HG03103 (cell line): ENCODE data around the gene CEP72.
"Not testable (repeated sequence)": the region's sequence is repeated elsewhere in the genome, so short reads cannot be mapped to it uniquely, and the experiment has no call there.

Experiments used
- ATAC-seq: cut with Tn5 transposase; IDR thresholded peaks from one replicate; pipeline ENCODE4 v1.9.1; 2021; ENCODE audit warnings: low read depth; ENCODE audit not compliant: unreplicated experiment

Gene CEP72

DNA sequence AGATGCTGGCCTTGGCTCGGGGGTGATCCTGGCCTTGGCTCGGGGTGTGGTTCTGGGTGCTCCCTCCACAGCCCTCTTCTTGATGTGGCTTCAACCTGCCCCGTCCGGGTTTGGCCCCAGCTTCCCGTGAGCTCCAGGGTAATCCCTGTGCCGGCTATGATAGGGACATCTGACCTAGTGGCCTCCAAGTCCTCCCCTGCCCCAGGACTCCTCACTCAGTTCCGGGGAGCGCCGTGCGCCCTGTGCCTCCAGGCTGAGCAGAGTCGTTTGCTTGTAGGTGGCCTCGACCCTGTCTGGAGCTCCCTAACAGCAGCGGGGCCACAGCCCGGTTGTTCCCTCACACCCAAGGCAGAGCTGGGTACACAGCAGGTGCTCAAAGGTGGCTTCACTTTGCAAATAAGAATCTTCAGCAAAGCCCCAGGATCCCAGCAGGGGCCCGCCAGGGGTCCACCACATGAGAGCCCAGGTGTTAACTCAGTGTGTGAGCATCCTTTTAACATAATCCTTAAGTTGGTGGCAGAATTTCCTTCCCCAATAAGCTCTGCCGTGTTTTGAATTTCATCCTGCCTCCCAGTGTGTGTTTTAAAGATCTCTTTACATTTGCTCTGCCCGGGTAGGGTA is 32.3 kb upstream of the CEP72 start:
- no peak for ATAC-seq

DNA sequence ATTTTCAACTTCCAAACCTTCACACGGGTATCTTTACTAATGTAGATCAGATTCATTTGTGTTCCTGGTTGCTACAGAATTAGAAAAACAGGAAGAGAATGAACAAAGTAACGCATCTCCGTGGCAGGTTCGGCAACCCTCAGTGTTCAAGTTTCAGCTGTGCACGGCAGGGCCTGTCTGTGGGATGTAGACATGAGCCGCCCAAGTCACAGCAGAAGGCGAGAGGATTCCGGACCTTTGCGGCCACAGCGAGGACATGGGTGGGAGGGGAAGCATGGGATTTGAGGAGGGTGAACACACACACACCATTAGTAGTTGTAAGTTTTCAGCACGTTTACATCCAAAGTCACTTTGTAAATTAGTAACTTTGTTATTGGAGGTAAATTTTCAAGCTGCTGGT is 31.7 kb upstream of the CEP72 start:
- ATAC-seq, result no peak

DNA sequence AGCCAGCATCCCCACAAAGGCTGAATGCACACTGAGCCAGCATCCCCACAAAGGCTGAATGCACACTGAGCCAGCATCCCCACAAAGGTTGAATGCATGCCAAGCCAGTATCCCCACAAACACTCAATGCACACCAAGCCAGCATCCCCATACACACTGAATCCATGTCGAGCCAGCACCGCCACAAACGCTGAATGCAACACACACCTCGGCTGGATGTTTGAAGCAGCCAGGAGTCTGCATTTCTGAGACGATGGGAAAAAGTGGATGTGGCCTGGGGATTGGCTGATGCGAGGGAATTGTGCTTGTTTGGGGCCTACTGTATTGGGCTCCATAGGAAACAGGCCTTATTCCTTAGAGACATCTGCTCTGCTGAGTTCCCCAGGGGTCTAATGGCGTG is 30.9 kb upstream of the CEP72 start:
- no peak for ATAC-seq

DNA sequence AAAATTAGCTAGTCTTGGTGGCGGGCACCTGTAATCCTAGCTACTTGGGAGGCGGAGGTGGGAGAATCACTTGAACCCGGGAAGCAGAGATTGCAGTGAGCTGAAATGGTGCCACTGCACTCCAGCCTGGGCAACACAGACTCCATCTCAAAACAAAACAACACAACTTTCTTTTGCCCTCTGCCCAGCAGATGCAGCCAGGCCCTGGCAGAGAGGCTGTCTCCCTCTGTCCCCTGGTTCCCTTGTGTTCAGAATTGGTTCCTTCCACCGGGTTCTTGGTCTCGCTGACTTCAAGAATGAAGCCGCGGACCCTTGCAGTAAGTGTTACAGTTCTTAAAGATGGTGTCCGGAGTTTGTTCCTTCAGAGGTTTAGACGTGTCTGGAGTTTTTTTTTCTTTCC is 30.2 kb upstream of the CEP72 start:
- no peak for ATAC-seq

DNA sequence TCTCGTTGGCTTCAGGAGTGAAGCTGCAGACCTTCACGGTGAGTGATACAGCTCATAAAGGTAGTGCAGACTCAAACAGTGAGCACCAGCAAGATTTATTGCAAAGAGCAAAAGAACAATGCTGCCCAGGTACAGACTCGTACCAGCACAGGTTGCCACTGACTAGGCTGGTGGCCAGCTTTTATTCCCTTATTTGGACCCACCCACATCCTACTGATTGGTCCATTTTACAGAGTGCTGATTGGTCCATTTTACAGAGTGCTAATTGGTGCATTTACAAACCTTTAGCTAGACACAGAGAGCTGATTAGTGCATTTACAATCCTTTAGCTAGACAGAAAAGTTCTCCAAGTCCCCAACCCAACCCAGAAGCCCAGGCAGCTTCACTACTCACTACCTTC is 29.7 kb upstream of the CEP72 start:
- ATAC-seq, result not testable (repeated sequence)

DNA sequence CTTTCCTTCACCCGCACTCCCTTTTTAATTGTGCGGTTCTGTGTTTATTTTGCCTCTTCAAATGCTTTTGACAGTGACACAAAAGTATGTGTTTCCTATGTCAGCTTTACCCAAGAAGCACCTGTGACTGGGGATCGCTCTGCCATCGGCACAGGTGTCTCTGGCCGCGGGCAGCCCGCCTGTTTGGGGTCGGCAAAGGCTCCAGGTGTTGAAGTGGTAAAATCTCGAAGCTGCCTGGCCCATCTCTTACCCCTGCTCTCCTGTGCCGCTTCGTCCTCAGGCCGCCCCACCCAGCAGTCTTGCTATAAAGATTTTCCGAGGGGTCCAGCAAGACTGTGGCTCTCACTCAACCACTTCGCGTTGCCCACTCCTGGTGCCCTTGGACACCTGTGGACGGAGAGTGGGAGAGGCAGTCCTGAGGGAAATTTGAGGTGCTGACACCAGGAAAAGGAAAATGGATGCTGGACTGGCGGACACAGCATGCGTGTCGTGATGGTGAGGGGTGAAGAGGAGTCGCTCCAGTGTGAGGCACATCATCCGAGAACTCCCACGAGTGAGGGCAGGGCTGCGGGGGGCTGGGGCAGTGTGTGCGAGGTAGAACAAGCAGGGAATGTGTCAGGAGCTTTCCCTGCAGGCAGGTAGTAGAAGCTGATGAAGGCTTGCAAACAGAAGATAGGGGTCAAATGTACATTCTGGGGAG is 29.1 kb upstream of the CEP72 start:
- no peak for ATAC-seq

DNA sequence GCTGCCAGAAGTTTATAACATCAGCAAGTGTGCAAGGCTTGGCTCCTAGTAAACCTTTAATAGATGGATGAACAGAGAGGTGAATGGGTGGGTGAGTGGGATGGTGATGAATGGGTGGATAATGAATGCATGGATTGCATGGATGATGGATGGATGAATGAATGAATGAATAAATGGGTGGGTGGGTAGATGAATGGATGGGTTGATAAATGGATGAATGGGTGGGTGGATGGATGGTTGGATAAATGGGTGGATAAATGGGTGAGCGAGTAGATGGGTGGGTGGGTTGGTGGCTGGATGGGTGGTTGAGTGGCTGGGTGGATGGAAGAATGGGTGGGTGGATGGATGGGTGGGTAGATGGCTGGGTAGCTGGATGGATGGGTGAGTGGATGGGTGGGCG is 28.5 kb upstream of the CEP72 start:
- no peak for ATAC-seq

DNA sequence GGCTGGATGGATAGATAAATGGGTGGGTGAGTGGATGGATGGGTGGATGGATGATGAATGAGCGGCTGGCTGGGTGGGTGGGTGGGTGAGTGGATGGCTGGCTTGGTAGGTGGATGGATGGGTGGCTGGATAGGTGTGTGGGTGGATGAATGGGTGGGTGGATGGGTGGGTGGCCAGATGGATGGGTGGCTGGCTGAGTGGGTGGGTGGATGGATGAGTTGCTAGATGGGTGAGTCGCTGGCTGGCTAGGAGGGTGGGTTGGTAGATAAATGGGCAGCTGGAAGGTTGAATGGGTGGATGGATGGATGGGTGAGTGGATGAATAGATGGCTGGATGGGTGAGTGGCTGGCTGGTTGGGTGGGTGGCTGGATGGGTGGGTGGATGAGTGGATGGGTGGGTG is 27.9 kb upstream of the CEP72 start:
- ATAC-seq, result no peak

DNA sequence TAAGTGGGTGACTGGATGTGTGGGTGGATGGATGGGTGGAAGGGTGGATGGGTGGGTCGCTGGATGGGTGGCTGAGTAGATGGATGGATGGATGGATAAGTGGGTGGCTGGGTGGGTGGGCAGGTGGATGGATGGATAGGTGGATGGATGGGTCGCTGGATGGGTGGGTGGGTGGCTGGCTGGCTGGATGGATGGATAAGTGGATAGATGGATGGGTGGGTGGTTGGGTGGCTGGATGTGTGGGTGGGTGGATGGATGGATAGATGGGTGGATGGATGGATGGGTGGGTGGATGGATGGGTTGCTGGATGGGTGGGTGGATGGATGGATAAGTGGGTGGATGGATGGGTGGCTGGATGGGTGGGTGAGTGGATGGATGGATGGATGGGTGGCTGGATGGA is 27.3 kb upstream of the CEP72 start:
- ATAC-seq, result no peak

DNA sequence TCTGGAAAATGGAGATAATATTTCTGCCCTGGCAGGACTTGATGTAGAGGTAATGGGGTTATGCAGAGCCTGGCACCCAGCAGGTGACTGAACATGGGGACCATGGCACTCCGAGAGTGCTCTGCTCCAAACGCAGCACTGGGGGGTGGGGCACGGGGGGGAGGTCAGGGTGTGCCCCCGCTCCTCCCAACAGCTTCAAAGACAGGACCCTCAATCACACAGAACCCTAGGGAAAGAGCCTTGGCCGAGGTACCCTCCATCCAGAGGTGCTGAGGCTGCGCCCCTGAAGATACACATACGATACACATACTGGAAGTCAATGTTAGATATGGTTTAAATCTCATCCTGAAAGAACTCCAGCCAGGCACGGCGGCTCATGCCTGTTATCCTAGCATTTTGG is 26.6 kb upstream of the CEP72 start:
- no peak for ATAC-seq

DNA sequence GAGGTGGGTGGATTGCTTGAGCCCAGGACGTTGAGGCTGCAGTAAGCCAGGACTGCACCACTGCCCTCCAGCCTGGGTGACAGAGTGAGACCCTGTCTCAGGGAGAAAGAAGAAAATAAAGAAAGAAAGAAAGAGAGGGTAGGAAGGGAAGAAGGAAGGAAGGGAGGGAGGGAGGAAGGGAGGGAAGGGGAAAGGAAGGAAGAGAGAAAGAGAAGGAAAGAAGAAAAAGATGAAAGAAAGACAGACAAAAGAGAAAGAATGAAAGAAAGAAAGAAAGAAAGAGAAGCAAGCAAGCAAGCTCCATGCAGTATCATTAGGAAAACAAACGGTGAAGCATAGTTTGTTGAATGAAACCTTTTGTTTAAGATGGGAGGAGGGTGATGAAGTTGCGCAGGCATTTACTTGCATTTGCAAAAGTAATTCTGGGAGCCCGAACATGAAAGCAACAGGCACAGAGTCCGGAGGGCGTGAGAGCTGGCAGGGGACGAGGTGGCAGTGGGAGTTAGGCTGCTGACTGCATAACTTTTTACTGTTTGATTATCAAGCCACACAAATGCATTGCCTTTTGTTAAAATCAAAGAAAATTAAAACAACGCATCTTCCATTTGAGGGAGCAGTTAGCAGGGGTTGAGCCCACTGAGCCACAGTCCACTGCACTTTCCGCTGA is 26.0 kb upstream of the CEP72 start:
- no peak for ATAC-seq

DNA sequence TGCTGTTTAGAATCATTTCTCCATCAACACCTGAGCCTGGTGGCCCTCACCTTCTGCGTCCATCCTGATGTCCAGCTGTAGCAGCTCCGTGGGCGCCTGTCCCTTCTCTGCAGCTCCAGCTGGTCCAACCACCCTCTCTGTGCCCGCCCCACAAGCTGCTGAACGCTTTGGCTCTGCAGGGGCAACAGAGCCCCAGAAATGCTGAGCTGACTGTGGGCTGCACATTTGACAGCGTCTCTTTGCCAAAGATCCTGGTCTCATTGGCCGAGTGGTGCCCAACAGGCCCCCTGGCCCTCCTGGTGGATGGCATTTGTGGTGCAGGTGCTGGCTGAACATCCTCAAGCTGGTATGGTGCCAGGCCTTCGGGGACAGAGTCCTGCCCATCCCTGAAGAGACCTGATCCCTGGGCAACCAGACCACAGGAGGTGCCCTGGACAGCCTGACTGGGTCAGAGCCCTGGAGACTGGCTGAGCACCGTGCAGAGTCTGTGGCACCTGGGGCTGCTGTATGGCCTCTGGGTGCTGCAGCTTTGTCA is 25.3 kb upstream of the CEP72 start:
- ATAC-seq, result no peak

DNA sequence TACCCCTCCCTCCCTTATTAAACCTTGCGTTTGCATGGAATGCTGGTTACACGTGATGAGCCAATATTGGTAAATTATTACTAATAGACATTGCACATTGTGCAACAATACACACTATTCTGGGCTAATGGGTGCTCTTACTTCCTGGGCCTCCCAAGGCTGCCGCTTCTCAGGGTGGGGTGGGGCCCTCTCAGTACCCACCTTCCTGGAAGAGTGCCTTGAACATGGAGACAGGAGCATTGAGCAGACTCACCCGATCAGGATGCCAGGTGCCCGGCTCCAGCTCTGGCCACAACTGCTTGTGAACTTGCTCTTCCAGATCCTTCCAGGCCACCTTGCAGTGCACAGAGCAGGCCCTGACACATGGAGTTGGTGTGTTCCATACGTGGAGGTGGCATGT is 24.7 kb upstream of the CEP72 start:
- no peak for ATAC-seq

DNA sequence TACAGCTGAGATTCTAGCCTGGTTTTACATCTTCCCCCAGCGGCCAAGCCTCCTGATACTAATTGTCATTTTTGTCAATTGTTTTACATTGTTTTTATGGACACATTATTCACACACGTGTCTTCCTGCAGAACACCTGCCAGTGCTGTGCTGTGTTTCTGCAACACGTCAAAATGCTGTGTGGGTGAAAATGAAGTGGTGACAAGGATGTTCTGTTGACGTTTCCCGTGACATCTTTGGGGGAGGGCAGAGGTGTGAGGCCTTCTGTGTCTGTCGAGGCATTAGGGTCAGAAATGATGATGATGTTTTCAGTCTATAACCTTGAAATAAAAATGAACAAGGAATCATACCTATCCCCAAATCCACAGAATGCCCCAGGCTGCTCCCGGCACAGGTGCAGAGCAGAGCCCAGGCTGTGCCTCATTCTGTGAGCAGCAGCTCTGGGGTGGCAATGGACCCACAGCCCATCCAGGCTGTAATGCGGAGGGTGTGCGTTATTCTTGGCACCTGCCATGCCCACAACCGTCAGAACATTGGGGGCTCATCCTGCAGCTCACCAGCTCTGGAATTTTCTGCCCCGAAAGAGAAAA is 23.6 kb upstream of the CEP72 start:
- no peak for ATAC-seq

DNA sequence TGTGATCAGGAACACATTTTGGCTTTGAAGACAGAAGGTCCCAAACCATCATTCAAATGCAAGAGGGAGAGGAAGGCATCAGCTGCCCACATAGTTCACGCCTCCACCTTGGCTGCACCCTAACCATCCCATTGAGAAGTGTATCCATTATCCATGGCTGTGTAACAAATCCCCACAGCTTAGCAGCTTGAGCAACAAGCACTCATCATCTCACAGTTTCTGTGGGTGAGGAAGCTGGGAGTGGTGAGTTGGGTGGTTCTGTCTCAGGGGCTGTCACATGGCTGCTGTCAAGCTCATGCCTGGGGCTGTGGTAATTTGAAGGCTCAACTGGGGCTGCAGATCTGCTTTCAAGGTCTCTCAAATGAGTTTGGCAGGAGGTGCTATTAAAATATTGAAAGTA is 23.0 kb upstream of the CEP72 start:
- no peak for ATAC-seq

DNA sequence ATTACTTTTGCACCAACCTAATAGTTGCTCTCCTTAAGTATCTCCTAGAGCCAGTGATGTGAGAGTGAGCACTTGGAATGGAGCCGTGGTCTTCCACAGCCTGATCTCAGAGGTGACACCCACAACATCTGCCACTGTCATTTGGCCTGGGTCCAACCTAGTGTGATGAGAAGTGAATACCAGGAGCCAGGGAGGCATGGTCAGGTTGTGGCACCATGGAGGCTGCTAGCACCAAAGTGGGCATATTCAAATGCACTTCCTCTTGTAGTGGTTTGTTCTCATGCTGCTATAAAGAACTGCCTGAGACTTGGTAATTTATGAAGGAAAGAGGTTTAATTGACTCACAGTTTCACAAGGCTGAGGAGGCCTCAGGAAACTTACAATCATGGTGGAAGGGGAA is 22.6 kb upstream of the CEP72 start:
- no peak for ATAC-seq

DNA sequence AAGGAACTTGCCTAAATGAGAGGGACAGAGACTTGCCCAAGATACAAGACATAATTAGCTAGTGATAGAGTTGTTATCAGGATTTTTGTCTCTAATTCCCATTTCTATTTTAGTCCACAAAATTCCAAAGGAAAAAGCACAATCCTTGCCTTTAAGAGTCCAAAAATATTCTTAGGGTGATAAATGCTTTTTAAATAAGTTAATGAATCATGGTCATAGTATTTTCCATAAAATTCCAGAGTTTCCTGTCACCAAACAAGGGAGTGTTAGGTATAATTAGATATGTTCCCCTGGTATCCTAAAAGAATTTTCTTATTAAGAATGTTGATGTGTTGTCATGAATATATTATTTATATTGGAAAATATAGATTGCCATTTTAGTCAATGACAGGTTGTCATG is 21.8 kb upstream of the CEP72 start:
- ATAC-seq, result no peak

DNA sequence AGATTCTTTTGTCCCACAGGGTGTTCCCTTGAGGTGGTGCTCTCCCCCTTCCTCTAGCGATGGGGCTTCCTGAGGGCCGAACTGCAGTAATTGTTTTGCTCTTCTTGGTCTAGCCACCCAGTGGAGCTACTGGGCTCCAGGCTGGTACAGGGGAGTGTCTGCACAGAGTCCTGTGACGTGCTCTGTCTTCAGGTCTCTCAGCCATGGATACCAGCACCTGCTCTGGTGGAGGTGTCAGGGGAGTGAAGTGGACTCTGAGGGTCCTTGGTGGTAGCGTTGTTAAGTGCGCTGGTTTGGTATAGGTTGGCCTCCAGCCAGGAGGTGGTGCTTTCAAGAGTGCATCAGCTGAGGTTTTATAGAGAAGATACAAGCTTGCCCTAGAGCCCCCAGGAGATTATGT is 20.4 kb upstream of the CEP72 start:
- no peak for ATAC-seq

DNA sequence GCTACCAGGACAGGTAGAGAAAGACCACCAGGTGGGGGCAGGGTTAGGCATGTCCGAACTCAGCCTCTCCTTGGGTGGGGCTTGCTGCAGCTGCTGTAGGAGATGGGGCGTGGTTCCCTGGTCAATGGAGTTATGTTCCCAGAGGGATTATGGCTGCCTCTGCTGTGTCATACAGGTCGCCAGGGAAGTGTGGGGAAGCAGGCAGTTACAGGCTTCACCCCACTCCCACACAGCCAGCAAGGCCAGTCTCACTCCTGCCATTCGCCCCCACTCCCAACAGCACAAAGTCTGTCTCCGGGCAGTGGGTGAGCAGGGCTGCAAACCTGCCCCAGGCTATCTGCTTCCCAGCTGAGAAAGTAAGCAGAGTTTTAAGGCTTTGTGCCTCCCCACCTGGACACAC is 20.0 kb upstream of the CEP72 start:
- no peak for ATAC-seq

DNA sequence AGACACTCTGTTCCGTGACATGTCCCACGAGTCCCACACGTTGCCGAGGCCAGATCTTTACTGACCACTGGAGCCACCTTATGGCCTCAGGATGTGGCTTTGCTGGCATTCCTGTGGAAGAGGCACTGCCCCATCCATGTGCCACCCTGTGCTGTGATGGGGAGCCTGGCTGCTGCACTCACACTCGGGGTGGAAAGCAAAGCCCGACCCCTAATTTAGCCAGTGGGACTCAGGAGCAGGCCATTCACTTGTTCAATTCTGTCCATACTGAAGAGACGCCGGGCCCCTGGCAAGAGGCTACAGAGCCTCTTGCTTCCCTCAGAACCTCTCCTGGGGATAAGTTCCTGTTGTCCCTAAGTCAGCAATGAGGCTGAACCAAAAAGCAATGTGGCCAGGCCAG is 18.6 kb upstream of the CEP72 start:
- ATAC-seq, result no peak

DNA sequence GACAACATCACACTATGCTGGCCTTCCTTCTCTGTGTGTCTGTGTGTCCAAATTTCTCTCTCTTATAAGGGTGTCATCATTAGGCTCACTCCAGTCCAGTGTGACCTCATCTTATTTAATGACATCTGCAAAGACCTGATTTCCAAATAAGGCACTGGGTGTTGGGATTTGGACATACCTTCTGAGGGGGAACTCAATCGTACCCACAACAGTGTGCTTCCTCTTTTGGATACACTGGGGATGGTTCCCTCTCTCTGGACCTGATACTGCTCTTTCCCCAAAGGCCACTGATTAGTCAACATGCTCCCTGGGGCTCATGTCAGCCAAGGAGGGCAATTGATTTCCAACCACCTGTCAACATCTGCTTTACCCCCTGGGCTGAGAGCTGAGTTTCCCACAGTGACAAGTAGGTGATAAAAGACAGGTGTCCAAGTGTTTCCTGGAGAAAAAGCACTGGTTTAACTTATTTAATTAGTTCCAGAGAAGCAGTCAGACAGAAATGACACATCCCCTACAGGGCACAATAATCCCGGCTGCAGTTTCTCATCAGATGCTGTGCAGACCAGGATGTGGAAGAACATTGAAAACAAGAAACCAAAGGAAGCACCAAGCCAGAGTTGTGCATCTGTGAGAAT is 17.8 kb upstream of the CEP72 start:
- ATAC-seq, result no peak
